ENCODE measurements around the gene MNT.

The MNT gene

GRCh38 chr17:2396568-2397246 lies 4.2 kb downstream of the MNT start:
- in situ Hi-C loops (cut with HindIII; ENCODE audit: low sequenced_read_pairs) = no loop called here

DNA sequence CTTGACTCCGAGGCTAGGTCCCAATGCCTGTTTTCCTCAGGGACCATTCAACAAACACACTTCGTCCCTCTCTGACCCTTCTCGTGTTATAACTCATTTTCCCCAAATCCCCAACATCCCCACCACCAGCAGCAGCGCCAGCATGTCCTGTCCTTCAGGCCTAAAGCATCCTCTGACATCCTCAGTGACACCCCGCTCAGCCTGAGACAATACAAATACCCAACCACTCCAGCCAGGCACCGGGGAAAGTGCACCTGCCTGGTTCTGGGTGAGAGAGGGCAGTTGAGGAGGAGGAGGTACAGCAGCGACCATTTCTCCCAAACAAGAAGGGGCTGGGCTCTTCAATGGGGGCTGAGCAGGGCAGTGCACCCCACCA lies 4.7 kb downstream of the MNT start:
- in situ Hi-C loops (cut with HindIII; ENCODE audit: low sequenced_read_pairs) = no loop called here

- in situ Hi-C loops (cut with HindIII; ENCODE audit: low sequenced_read_pairs) = no loop called here
Observed at GRCh38 chr17:2395258-2396181, 5.3 kb downstream of the MNT start.

DNA sequence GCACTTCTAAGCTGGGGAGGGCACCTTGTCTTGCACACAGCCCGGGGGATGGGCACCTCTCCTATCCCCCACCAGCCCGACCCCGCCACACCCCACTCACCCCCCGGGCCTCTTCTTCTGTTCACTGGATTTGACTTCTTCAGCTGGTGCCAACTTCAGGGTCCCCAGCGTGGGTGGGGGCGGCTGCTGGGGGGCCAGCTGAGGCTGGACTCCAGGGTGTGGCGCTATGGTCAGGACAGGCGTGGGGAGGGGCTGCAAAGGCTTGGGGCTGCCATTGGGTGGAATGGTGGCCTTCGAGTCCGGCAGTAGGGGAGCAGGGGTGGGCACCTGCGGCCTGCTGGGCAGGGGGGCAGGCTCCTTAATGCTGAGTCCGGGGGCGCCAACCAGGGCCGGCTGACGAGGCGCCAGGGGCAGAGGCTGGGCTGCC lies 6.1 kb downstream of the MNT start:
- in situ Hi-C loops (cut with HindIII; ENCODE audit: low sequenced_read_pairs) = no loop called here

DNA sequence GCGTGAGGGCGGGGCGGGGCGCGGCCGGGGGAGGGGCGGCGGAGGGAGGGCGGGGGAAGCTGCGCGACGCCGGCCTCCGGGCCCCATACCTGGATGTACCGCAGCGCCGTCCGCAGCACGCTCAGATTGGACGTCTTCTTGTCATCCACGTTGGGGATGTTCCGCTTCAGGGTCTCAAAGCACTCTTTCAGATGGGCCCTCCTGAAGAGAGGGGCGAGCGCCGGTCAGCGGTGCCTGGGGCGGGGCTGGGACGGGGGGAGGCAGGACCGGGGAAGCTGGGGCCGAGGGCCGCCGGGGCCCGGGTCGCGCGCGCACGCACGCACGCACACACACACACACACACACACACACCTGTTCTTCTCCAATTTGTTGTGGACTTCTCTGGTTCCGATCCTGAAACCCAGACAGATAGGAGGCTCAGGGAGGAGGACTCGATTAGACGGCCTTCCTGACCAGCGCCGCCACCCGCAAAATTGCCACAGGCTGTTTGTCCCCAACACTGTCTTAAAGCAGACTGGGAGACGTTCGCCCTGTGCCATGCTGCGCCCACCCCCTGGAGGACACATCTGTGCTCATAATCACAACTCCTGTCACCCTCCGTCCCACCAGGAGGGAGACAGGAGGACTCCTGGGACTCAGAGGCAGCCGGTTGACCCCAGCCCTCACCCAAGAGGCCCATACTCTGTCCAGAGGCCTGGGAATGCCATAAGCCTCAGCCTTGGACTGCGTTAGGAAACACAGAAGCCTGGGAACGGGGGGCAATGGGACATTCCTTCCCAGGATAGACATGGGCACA lies 6.7 kb downstream of the MNT start:
- in situ Hi-C loops (cut with HindIII; ENCODE audit: low sequenced_read_pairs) = no loop called here

DNA sequence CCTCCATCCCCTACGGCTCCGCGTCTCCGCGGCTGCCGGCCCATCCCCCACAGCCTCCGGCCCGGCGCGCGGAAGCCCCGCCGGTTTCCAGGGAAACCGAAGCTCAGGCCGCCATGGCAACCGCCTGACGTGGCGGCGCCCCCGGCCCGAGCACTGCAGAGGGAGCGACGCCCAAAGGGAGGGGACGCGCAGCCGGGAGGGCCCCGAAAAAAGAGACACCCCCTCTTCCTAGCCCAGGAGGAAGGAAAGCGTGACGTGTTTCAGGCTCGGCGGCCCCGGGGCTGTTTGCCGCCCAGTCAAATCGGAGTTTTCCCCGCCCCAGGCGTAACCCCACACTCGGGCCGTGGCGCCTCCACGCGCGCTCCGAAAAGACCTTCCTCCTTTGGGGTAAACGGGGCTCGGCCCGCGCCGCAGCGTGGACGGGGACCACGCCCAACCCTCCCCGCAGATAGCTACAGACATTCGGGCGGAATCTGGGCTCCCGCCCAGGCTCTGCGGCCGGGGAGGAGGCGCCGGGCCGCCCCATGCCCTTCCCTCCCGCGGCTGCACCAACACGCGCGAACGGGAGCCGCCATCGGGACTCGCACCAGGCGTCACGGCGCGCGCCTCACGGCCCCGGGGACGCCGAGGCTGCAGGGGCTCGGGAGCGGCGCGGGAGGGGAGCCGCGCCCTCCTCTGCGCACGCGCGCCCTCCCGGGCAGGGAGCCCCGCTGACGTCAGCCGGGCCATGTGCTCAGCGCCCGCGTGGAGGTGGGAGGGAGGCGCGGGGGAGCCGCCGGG lies 7.5 kb downstream of the MNT start:
- in situ Hi-C loops (cut with HindIII; ENCODE audit: low sequenced_read_pairs) = no loop called here

- in situ Hi-C loops (cut with HindIII; ENCODE audit: low sequenced_read_pairs) = no loop called here
Observed at GRCh38 chr17:2392252-2393173, 8.3 kb downstream of the MNT start.

GRCh38 chr17:2391597-2392251 lies 9.1 kb downstream of the MNT start:
- in situ Hi-C loops (cut with HindIII; ENCODE audit: low sequenced_read_pairs) = no loop called here

GRCh38 chr17:2390199-2390836 lies 10.5 kb downstream of the MNT start:
- in situ Hi-C loops (cut with HindIII; ENCODE audit: low sequenced_read_pairs) = no loop called here

DNA sequence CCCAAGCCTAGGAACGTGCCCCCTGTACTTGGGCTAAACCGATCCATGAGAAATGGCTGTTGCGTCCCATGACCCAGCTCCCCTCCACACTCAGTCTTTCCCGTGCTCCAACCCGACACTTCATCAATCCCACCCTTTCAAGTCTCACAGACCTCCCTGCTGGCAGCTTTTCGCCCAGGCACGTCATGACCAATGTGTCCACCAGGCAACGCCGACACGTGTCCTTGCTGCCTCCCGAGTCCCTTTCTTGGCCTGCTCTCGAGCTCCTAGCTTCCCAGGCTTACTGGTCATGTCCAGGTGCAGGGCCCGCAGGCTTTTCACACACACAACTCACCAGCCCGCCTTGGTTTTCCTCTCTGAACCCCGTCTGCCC lies 12.2 kb downstream of the MNT start:
- in situ Hi-C loops (cut with HindIII; ENCODE audit: low sequenced_read_pairs) = no loop called here

DNA sequence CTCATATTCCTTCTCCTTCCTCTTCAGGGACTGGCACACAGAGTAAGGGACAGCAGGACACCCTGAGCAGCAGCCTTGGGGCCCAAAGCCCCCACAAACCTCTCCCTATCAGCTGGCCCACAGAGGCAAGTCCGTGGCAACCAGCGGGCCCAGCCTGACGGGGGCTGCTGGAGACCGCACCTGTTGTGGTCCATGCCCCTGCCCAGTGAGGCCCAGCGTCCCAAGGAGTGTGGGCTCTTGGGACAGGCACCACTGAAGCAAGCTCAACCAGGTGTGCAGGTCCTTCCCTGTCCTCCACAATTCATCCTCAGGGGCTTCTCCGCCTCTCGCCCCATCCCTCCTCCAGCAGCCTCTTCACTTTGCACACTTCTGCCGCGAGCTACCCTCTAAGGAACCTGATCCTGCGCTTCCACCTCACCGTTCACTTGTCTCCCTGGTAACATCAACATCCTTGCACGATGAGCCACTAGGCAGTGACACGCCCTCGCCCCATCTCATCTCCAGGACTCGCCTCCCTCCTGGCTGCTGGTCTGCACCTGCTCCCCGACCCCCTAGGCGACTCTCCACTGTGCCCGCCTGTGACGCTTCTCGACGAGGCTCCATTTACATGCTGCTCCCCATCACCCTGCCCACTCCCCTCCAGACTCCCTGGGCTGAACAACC lies 12.7 kb downstream of the MNT start:
- in situ Hi-C loops (cut with HindIII; ENCODE audit: low sequenced_read_pairs) = no loop called here

GRCh38 chr17:2387086-2388019 lies 13.5 kb downstream of the MNT start:
- in situ Hi-C loops (cut with HindIII; ENCODE audit: low sequenced_read_pairs) = no loop called here

GRCh38 chr17:2386400-2387085 lies 14.3 kb downstream of the MNT start:
- in situ Hi-C loops (cut with HindIII; ENCODE audit: low sequenced_read_pairs) = no loop called here

GRCh38 chr17:2385240-2386210 lies 15.3 kb downstream of the MNT start:
- in situ Hi-C loops (cut with HindIII; ENCODE audit: low sequenced_read_pairs) = no loop called here

- in situ Hi-C loops (cut with HindIII; ENCODE audit: low sequenced_read_pairs) = no loop called here
Observed at GRCh38 chr17:2384439-2385127, 16.3 kb downstream of the MNT start.

Data from DLD1 (cell line).